Measurements from ENCODE around the gene TMEFF1. TPM values are rescaled to one million over a fixed set of nuclear protein-coding genes. Genes with fewer than 3 reads are reported as not detected.

Gene TMEFF1
- total and polyA plus RNA-seq, 10 of the 15 experiments (the other 5 are each of a cell fraction or from before 2014, with no cell fraction given): 0.03 to 0.55 (median 0.11) TPM; not detected in 3

GRCh38 chr9:100619665-100620064 lies 146.7 kb downstream of the TMEFF1 start:
- no peak overlapping the region for H3K27ac ChIP-seq (ENCODE audit: control insufficient read depth, insufficient read depth)
- RAD21 ChIA-PET (ENCODE audit: unreplicated experiment): no interaction called here
- FAIRE-seq: no peak
- H3K27me3 ChIP-seq (replicated peaks in 1 of 2; ENCODE audit: control insufficient read depth in 2 of 2, insufficient read depth in 2 of 2, low read length in 1 of 2): no peaks in the 10 kb centered on the region
- CTCF ChIA-PET: interaction anchor here (1.9 kb wide), 1 partner anchor 18 kb away, joined by 13 read pairs; no protein-coding TSS in a partner anchor
- TF ChIP-seq ASH2L (IDR thresholded peaks at IDR 0.05; ENCODE audit: borderline replicate concordance, low read depth) (no peak), YY1 (IDR thresholded peaks at IDR 0.05; ENCODE audit: low read depth, low read length) (0 out of 2 replicates have a peak, but pooled peaks have one; percentile 27), RUNX3 (IDR thresholded peaks at IDR 0.05; ENCODE audit: low read length) (0 out of 2 replicates have a peak, but pooled peaks have one; percentile 4)
- no peak overlapping the region for H3K9ac ChIP-seq (ENCODE audit: control insufficient read depth, insufficient read depth, low read length)
- no peaks in the 10 kb centered on the region for H3K36me3 ChIP-seq (ENCODE audit: control insufficient read depth in 2 of 2, insufficient read depth in 2 of 2, low read length in 1 of 2)
- no peak overlapping the region for H3K4me3 ChIP-seq
- 32% methylated on average over 5 of the region's 5 CpGs for WGBS (ENCODE audit: insufficient coverage, insufficient replicate concordance, low lambda C conversion rate, missing lambda C conversion rate)
- peak; percentile 84 for ATAC-seq
- H3K4me1 ChIP-seq (ENCODE audit: control insufficient read depth, insufficient read depth, low read length): no peaks in the 10 kb centered on the region
- no peaks in the 10 kb centered on the region for H4K20me1 ChIP-seq (ENCODE audit: control insufficient read depth, insufficient read depth)
- no peak overlapping the region for H2AFZ ChIP-seq (ENCODE audit: control insufficient read depth, low read depth, low read length)
- POLR2A ChIA-PET: interaction anchor here (1.0 kb wide), 1 partner anchor 21 kb away, joined by 3 read pairs; no protein-coding TSS in a partner anchor
- no peaks in the 10 kb centered on the region; the same call in 2 of the 3 replicates for H3K9me3 ChIP-seq (replicated peaks; ENCODE audit: control insufficient read depth, insufficient read depth, low read length)
- BruUV-seq (replicated peaks): no TSS peak
- DNase-seq (ENCODE audit: low read depth, low spot score): no peak
- intact Hi-C loops (cut with micrococcal nuclease; ENCODE audit: unreplicated experiment) (no loop called here), in situ Hi-C loops (cut with MboI) (no loop called here)
- SMC1A ChIA-PET (ENCODE audit: uncharacterized antibody, unreplicated experiment): interaction anchor here (1.9 kb wide), 1 partner anchor 21 kb away, joined by 4 read pairs; no protein-coding TSS in a partner anchor
- no peaks in the 10 kb centered on the region for H3K79me2 ChIP-seq (ENCODE audit: control insufficient read depth, insufficient read depth, low read length)
- no peak overlapping the region for H3K4me2 ChIP-seq (ENCODE audit: control insufficient read depth, insufficient read depth)

DNA sequence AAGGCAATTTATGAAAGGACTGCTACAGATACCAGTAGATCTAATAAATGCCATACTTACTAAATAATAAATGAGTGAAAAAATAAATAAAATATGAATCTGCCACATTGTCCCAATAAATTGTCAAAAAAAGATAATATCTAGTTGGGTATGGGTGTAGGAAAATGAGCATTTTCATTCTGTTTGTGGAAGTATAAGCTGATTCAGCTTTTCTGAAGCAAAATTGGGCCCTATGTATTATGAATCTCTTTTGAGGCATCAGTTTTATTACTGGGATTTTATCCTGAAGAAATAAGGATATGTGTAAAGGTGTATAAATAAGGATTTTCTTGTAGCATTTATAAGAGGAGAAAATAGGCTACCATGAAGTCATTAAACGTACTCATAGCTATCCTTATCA lies 151.0 kb downstream of the TMEFF1 start:
- H3K36me3 ChIP-seq (ENCODE audit: control insufficient read depth in 2 of 2, insufficient read depth in 2 of 2, low read length in 1 of 2): no peaks in the 10 kb centered on the region
- WGBS (ENCODE audit: insufficient coverage, insufficient replicate concordance, low lambda C conversion rate, missing lambda C conversion rate): 23% methylated on average over 1 of the region's 1 CpG
- no peaks in the 10 kb centered on the region for H3K4me1 ChIP-seq (ENCODE audit: control insufficient read depth, insufficient read depth, low read length)
- no peak overlapping the region for H3K9ac ChIP-seq (ENCODE audit: control insufficient read depth, insufficient read depth, low read length)
- no peak for ATAC-seq
- BruUV-seq (replicated peaks): no TSS peak
- H3K9me3 ChIP-seq (replicated peaks; ENCODE audit: control insufficient read depth, insufficient read depth, low read length): no peaks in the 10 kb centered on the region; the same call in 2 of the 3 replicates
- no peak for DNase-seq (ENCODE audit: low read depth, low spot score)
- no peak overlapping the region for H3K4me2 ChIP-seq (ENCODE audit: control insufficient read depth, insufficient read depth)
- no peak overlapping the region for H3K4me3 ChIP-seq
- no peaks in the 10 kb centered on the region for H4K20me1 ChIP-seq (ENCODE audit: control insufficient read depth, insufficient read depth)
- intact Hi-C loops (cut with micrococcal nuclease; ENCODE audit: unreplicated experiment) (no loop called here), in situ Hi-C loops (cut with MboI) (no loop called here)
- no peaks in the 10 kb centered on the region for H3K27me3 ChIP-seq (replicated peaks in 1 of 2; ENCODE audit: control insufficient read depth in 2 of 2, insufficient read depth in 2 of 2, low read length in 1 of 2)
- peak; percentile 31 for FAIRE-seq
- no peak overlapping the region for H2AFZ ChIP-seq (ENCODE audit: control insufficient read depth, low read depth, low read length)
- no peaks in the 10 kb centered on the region for H3K79me2 ChIP-seq (ENCODE audit: control insufficient read depth, insufficient read depth, low read length)
- RAD21 ChIA-PET (ENCODE audit: unreplicated experiment): no interaction called here
- no peak overlapping the region for H3K27ac ChIP-seq (ENCODE audit: control insufficient read depth, insufficient read depth)
- SMC1A ChIA-PET (ENCODE audit: uncharacterized antibody, unreplicated experiment): no interaction called here
- POLR2A ChIA-PET: no interaction called here
- CTCF ChIA-PET: no interaction called here
- TF ChIP-seq MYC (IDR thresholded peaks at IDR 0.05; ENCODE audit: insufficient read depth, insufficient read length, insufficient replicate concordance, low read length, severe bottlenecking): no peak
- TF ChIP-seq CUX1 (IDR thresholded peaks at IDR 0.05; ENCODE audit: insufficient replicate concordance, low read depth, low read length): no peak
- no peak for TF ChIP-seq TAF1 (IDR thresholded peaks at IDR 0.05; ENCODE audit: borderline replicate concordance, low read depth, low read length)
- no peak for TF ChIP-seq LARP7 (IDR thresholded peaks at IDR 0.05)
- TF ChIP-seq SP1 (IDR thresholded peaks at IDR 0.05; ENCODE audit: low read depth, low read length): no peak
- TF ChIP-seq, protein P1, sequence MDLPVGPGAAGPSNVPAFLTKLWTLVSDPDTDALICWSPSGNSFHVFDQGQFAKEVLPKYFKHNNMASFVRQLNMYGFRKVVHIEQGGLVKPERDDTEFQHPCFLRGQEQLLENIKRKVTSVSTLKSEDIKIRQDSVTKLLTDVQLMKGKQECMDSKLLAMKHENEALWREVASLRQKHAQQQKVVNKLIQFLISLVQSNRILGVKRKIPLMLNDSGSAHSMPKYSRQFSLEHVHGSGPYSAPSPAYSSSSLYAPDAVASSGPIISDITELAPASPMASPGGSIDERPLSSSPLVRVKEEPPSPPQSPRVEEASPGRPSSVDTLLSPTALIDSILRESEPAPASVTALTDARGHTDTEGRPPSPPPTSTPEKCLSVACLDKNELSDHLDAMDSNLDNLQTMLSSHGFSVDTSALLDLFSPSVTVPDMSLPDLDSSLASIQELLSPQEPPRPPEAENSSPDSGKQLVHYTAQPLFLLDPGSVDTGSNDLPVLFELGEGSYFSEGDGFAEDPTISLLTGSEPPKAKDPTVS (IDR thresholded peaks at IDR 0.05; ENCODE audit: low read depth, low read length): no peak
- no peak for TF ChIP-seq WRNIP1 (IDR thresholded peaks at IDR 0.05; ENCODE audit: borderline replicate concordance, low read depth, low read length)
- no peak for TF ChIP-seq YY1 (IDR thresholded peaks at IDR 0.05; ENCODE audit: low read depth, low read length)
- TF ChIP-seq SUPT20H (IDR thresholded peaks at IDR 0.05; ENCODE audit: borderline replicate concordance, control insufficient read depth, low read depth, low read length): no peak

Data from GM12878 (cell line).